ENCODE results near the gene AP1M1. TPM values are rescaled to one million over a fixed set of nuclear protein-coding genes. Genes with fewer than 3 reads are reported as not detected.

The AP1M1 gene
- total RNA-seq, 4 donors from 2014 or later: 62.0 to 140 (median 105) TPM

DNA sequence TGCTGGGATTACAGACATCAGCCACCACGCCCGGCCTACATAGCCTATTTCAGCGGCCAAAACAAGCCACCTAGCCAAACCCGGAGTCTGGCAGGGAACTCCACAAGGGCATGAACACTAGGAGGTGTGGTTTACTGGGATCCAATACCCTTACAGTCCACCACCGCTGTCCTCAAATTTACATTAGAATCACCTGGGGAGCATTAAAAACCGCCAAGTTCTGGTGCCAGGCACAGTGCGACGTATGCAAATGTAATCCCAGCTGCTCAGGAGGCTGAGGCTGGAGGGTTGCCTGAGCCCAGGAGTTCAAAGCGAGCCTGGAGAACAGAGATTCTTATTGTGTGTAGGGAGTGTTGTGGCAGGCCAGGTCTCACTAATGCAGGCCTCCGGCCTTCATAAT lies 4.2 kb upstream of the AP1M1 start:
- WGBS, 2 donors (ENCODE audit: low coverage in 1 of 2): 86% methylated on average over 3 of the region's 10 CpGs; no CpG with 5 or more reads in 1 of the 2 donors
- Histone ChIP-seq H3K36me3 (peaks cover 0 to 52% of the 10 kb centered on the region in 2 donors), H3K9me3 (no peaks in the 10 kb centered on the region), H3K4me1 (peaks cover 0 to 30% (median 0%) of the 10 kb centered on the region in 3 donors), H3K27ac (no peak overlapping the region), H3K4me3 (no peak overlapping the region), H3K27me3 (no peaks in the 10 kb centered on the region)
- no peak for ATAC-seq
- no peak for TF ChIP-seq POLR2A (IDR thresholded peaks at IDR 0.05)
- TF ChIP-seq POLR2AphosphoS5 (IDR thresholded peaks at IDR 0.05): no peak
- TF ChIP-seq, protein P1, sequence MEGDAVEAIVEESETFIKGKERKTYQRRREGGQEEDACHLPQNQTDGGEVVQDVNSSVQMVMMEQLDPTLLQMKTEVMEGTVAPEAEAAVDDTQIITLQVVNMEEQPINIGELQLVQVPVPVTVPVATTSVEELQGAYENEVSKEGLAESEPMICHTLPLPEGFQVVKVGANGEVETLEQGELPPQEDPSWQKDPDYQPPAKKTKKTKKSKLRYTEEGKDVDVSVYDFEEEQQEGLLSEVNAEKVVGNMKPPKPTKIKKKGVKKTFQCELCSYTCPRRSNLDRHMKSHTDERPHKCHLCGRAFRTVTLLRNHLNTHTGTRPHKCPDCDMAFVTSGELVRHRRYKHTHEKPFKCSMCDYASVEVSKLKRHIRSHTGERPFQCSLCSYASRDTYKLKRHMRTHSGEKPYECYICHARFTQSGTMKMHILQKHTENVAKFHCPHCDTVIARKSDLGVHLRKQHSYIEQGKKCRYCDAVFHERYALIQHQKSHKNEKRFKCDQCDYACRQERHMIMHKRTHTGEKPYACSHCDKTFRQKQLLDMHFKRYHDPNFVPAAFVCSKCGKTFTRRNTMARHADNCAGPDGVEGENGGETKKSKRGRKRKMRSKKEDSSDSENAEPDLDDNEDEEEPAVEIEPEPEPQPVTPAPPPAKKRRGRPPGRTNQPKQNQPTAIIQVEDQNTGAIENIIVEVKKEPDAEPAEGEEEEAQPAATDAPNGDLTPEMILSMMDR (IDR thresholded peaks at IDR 0.05): no peak
- no peak for TF ChIP-seq EP300 (IDR thresholded peaks at IDR 0.05)

DNA sequence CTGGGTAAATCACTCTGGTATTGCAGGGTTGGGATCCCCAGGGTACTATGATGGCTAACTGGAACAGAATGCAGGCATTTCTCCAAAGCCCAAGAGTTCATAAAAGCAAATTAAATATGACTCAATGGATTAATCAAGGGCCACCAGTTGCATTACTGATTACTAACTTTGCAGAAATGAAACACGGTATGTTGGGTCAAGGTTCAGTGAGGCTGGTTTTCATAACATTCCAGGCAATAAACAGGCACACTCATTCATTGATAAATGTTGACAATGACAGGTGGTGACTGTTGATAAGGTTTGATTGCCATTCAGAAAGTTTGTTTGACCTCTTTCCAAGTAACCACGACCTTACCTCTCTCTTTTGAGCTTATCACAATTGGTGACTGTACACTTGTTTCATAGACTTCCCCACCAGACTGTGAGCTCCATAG lies 506 bp upstream of the AP1M1 start:
- H3K27me3 ChIP-seq: no peaks in the 10 kb centered on the region
- H3K36me3 ChIP-seq: peaks cover 0 to 33% of the 10 kb centered on the region in 2 donors
- H3K27ac ChIP-seq: peak overlapping the region; percentile 19 to 93 (median 88)
- H3K4me3 ChIP-seq: peak overlapping the region; percentile 43 to 99
- H3K9me3 ChIP-seq: no peaks in the 10 kb centered on the region
- WGBS, 2 donors (ENCODE audit: low coverage in 1 of 2): 21 to 32% methylated on average over 2 of the region's 2 CpGs
- peaks cover 0 to 37% (median 14%) of the 10 kb centered on the region in 3 donors for H3K4me1 ChIP-seq
- TF ChIP-seq, protein P1 (IDR thresholded peaks at IDR 0.05): no peak
- TF ChIP-seq POLR2AphosphoS5 (IDR thresholded peaks at IDR 0.05) (peak; percentile 59), EP300 (IDR thresholded peaks at IDR 0.05) (no peak), POLR2A (IDR thresholded peaks at IDR 0.05) (no peak)
- peak; percentile 3 for ATAC-seq

DNA sequence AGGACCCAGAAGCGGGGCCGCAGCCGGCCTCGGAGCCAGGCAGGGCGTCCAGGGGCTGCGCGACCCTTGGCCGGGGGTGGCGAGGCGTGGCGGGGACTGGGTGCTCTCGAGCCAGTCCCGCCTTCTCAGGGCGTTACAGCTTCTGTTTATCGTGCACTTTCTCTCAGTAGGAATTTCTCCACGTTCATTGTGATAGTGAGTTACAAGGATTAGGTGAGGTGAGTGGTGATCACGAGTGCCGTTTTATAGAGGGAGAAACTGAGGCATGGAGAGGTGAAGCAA lies 600 bp downstream of the AP1M1 start:
- H3K4me1 ChIP-seq: peaks cover 0 to 37% (median 14%) of the 10 kb centered on the region in 3 donors
- peaks cover 0 to 33% of the 10 kb centered on the region in 2 donors for H3K36me3 ChIP-seq
- TF ChIP-seq POLR2A (IDR thresholded peaks at IDR 0.05) (no peak), POLR2AphosphoS5 (IDR thresholded peaks at IDR 0.05) (no peak), EP300 (IDR thresholded peaks at IDR 0.05) (no peak)
- TF ChIP-seq, protein P1 (IDR thresholded peaks at IDR 0.05): no peak
- peak overlapping the region; percentile 43 to 99 for H3K4me3 ChIP-seq
- peak overlapping the region; percentile 12 to 93 (median 88) for H3K27ac ChIP-seq
- H3K9me3 ChIP-seq: no peaks in the 10 kb centered on the region
- H3K27me3 ChIP-seq: no peaks in the 10 kb centered on the region
- ATAC-seq: no peak
- WGBS, 2 donors (ENCODE audit: low coverage in 1 of 2): 0% methylated on average over 4 to 15 of the region's 18 CpGs

DNA sequence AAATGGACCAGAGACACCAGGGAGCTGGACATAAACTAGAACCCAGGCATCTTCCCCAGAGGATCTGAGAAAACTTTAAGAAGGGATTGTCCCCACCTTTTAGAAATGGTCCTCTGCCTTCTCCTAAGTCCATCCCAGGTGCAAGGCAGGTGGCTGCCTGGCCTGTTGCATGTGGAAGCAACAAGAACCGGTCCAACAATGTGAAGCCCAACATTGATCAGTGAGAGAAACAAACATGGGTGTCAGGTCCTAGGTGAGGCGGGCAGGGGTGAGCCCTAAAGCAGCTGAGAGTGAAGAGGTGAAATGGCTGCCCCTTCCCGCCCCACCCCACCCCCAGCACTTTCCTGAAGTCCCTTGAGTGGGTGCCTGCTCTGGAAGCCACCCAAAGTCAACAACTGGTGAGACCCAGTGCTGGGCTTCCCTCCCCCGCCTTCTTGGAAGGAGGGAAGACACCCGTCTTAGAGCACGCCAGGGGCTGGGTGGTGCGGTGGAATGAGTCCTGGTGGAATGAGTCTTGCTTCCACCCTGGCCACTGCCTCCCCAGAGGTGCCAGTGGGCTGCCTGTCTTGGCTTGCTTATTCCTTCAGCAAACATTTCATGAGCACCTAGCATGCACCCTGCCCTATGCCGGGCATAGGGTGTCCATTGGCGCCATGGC lies 1.7 kb downstream of the AP1M1 start:
- WGBS, 2 donors (ENCODE audit: low coverage in 1 of 2): 80% methylated on average over 1 of the region's 9 CpGs; no CpG with 5 or more reads in 1 of the 2 donors
- Histone ChIP-seq H3K27me3 (no peaks in the 10 kb centered on the region), H3K36me3 (peaks cover 0 to 40% of the 10 kb centered on the region in 2 donors), H3K27ac (peak overlapping the region in 3 of 4 donors; percentile 42 to 89 (median 88)), H3K4me3 (peak overlapping the region in 1 of 2 donors; percentile 99), H3K4me1 (peaks cover 0 to 37% (median 14%) of the 10 kb centered on the region in 3 donors), H3K9me3 (no peaks in the 10 kb centered on the region)
- ATAC-seq: no peak
- TF ChIP-seq POLR2AphosphoS5 (IDR thresholded peaks at IDR 0.05): no peak
- TF ChIP-seq, protein P1 (IDR thresholded peaks at IDR 0.05): no peak
- TF ChIP-seq EP300 (IDR thresholded peaks at IDR 0.05): no peak
- no peak for TF ChIP-seq POLR2A (IDR thresholded peaks at IDR 0.05)
